ENCODE measurements around the gene NCR3LG1.

The NCR3LG1 gene

DNA sequence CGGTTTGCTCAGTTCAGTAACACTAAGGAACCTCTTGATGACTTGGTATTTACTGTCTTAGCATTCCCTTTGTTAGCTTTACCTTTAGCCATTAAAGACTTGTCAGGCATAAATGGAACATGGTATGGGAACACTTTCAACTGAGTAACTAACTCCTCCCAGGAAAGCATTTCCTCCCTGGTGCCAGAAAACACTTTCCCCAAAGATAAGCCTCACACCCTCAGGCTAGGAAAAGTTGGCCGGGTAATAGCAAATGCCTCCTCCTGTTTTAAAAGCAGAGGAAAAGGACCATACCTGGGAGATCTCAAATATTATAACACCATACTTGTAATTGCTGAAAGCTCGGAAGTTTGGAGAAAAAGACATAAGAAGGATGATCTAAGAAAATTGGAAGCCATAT lies 24.9 kb downstream of the NCR3LG1 start:
- TF ChIP-seq POLR2A (IDR thresholded peaks at IDR 0.05; ENCODE audit: extremely low read depth, insufficient read length) (no peak), MYC (IDR thresholded peaks at IDR 0.05; ENCODE audit: low read depth, low read length) (no peak)
- TF ChIP-seq, protein P1, sequence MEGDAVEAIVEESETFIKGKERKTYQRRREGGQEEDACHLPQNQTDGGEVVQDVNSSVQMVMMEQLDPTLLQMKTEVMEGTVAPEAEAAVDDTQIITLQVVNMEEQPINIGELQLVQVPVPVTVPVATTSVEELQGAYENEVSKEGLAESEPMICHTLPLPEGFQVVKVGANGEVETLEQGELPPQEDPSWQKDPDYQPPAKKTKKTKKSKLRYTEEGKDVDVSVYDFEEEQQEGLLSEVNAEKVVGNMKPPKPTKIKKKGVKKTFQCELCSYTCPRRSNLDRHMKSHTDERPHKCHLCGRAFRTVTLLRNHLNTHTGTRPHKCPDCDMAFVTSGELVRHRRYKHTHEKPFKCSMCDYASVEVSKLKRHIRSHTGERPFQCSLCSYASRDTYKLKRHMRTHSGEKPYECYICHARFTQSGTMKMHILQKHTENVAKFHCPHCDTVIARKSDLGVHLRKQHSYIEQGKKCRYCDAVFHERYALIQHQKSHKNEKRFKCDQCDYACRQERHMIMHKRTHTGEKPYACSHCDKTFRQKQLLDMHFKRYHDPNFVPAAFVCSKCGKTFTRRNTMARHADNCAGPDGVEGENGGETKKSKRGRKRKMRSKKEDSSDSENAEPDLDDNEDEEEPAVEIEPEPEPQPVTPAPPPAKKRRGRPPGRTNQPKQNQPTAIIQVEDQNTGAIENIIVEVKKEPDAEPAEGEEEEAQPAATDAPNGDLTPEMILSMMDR (IDR thresholded peaks at IDR 0.05; ENCODE audit: low read depth, low read length) = no peak
- no peak overlapping the region for H3K4me3 ChIP-seq (ENCODE audit: low read depth, low read length)

DNA sequence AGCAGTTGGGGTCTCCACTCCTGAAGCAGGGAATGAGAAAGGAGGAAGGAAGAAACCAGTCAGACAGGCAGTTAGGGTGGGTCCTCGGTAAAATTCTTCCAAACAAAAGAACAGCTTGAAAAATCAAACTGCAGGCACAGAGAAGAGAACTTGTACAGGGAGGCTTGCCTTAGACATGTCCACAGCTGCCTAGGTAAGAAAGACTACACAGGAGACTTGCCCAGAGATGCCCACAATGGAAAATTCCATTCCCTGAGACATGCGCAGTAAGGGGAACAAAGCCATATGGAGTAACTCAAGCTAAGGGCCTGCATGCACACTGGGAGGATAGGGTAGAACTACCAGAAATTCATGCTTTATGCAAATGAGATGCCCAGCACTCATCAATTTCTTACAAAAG lies 27.1 kb downstream of the NCR3LG1 start:
- no peak for DNase-seq (ENCODE audit: low read depth)
- H3K4me3 ChIP-seq (ENCODE audit: low read depth, low read length) = no peak overlapping the region
- TF ChIP-seq, protein P2, sequence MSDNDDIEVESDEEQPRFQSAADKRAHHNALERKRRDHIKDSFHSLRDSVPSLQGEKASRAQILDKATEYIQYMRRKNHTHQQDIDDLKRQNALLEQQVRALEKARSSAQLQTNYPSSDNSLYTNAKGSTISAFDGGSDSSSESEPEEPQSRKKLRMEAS (IDR thresholded peaks at IDR 0.05; ENCODE audit: low read depth, low read length) = no peak
- TF ChIP-seq MYC (IDR thresholded peaks at IDR 0.05; ENCODE audit: low read depth, low read length) = no peak
- no peak for TF ChIP-seq POLR2A (IDR thresholded peaks at IDR 0.05; ENCODE audit: extremely low read depth, insufficient read length)
- TF ChIP-seq, protein P1 (IDR thresholded peaks at IDR 0.05; ENCODE audit: low read depth, low read length) = no peak

More for the DNA sequence above, 24.9 kb downstream of the NCR3LG1 start:
- DNase-seq (ENCODE audit: low read depth) = no peak

DNA sequence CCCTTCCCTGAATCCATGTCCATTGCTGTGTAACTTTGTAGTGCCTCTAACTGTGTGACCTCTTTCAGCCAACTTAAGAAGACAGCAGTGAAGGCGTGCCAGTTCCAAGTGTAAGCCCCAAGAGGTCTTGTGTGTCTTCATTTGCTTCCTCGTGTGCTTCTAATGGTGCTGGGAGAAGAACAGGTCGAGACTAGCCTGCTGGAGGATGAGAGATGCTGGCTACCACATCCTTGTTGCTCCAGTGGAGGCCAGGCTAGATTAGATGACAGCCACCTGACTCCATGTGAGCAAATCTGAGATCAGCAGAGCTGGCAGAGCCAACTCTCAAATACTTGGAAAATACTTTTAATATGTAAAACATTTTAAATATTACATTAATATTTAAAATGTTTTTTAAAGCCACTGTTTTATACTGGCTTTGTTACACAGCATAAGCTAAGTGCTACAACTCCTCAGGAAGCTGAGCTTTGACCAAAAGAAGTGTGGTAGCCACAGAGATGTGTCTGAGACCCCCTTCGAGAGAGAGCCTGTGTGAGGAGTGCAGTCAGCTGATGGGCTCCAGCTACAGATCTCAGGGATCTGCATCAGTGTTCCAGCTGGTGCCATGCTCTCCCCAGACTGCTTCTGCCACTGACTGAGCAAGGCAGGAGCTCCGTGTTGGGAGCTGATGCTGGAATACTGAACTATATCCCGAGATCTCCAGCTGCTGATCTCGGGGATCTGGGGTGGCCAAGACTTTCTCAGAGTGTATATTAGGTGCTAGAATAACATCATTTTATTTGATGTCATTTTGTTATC lies 28.0 kb downstream of the NCR3LG1 start:
- TF ChIP-seq POLR2A (IDR thresholded peaks at IDR 0.05; ENCODE audit: extremely low read depth, insufficient read length) (no peak), MYC (IDR thresholded peaks at IDR 0.05; ENCODE audit: low read depth, low read length) (no peak)
- TF ChIP-seq, protein P2 (IDR thresholded peaks at IDR 0.05; ENCODE audit: low read depth, low read length) = no peak
- TF ChIP-seq, protein P1 (IDR thresholded peaks at IDR 0.05; ENCODE audit: low read depth, low read length) = no peak
- H3K4me3 ChIP-seq (ENCODE audit: low read depth, low read length) = no peak overlapping the region
- DNase-seq (ENCODE audit: low read depth) = no peak

DNA sequence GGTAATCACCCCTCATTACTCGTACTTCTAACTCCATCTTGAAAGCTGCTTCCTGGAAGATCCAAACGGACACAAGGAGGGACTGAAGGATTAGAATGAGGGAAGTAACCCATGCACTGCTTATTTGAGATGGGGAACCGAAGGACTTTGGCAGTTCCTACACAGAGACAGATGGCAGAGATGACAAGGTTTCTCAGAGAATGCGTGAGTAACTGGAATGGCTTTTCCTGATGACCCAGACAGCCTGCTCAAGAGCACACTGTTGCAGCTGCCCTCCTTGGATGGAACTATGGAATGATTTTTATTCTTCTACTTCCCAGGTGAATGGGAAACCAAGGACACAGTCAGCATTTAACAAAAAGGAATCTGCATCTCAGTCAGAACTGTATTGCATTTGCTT lies 29.6 kb downstream of the NCR3LG1 start:
- DNase-seq (ENCODE audit: low read depth) = no peak
- no peak overlapping the region for H3K4me3 ChIP-seq (ENCODE audit: low read depth, low read length)
- TF ChIP-seq, protein P1 (IDR thresholded peaks at IDR 0.05; ENCODE audit: low read depth, low read length) = no peak
- no peak for TF ChIP-seq POLR2A (IDR thresholded peaks at IDR 0.05; ENCODE audit: extremely low read depth, insufficient read length)

DNA sequence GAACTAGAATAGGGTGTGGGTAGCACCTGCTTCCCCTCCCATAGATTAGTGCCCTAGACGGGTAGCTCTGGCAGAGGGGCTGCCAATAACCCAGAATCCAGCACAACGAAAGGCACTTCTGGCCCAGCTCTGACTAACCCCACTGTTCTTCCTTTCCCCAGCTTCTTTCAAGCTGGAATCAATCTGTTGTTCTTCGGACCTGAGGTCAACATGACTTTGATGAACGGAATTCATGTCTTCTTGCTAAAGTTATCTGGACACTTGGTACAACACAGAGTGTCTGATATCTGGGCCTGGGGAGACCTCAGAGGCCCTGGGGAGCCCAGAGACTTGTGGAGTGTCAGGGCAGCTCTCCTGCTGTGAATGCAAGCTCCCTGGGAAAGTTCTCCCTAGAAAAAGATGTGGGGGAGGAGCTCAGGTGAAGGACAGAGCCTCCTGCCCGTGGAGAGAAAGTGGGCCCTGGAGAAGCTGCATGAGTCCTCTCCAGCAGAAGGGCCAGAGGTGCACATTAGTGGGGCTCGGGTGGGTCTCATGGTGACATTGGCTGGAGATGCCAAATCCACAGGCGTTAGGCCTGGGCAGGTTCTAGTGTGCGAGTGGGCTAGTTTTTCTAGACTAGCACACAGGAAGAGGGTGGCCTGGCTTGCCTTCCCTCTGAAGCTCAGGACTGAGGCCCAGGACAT lies 30.6 kb downstream of the NCR3LG1 start:
- no peak for DNase-seq (ENCODE audit: low read depth)
- no peak overlapping the region for H3K4me3 ChIP-seq (ENCODE audit: low read depth, low read length)
- TF ChIP-seq, protein P1 (IDR thresholded peaks at IDR 0.05; ENCODE audit: low read depth, low read length) = no peak
- no peak for TF ChIP-seq POLR2A (IDR thresholded peaks at IDR 0.05; ENCODE audit: extremely low read depth, insufficient read length)
- TF ChIP-seq, protein P2 (IDR thresholded peaks at IDR 0.05; ENCODE audit: low read depth, low read length) = no peak

All from NB4 (cell line).